ENCODE data around the gene NUDT3.
"Not testable (repeated sequence)": the region's sequence is repeated elsewhere in the genome, so short reads cannot be mapped to it uniquely, and the experiment has no call there.

The NUDT3 gene

GRCh38 chr6:34365781-34366638, 26.5 kb downstream of the NUDT3 start:
- not testable (repeated sequence) for H3K36me3 Mint-ChIP-seq; H3K9me3 Mint-ChIP-seq (ENCODE audit: low read depth); H3K27me3 Mint-ChIP-seq; H3K4me3 Mint-ChIP-seq
- Mint-ChIP-seq H3K4me1 (ENCODE audit: low read depth) (peaks cover 52% of the 10 kb centered on the region), H3K27ac (peak overlapping the region; percentile 13)

DNA sequence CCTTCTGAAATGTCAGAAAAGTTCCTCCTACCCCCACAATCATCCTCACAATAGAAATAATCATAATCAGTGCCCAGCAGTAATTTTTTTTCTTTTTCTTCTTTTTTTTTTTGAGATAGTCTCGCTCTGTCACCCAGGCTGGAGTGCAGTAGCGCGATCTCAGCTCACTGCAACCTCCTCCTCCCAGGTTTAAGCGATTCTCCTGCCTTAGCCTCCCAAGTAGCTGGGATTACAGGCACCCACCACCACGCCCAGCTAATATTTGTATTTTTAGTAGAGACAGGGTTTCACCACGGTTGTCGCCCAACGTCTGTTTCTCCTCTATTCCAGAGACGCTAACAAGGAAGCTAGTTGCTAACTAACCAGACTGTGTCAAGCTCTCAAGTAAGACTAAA, 28.8 kb downstream of the NUDT3 start:
- not testable (repeated sequence) for H3K4me3 Mint-ChIP-seq; H3K36me3 Mint-ChIP-seq; H3K27me3 Mint-ChIP-seq; H3K9me3 Mint-ChIP-seq (ENCODE audit: low read depth); H3K27ac Mint-ChIP-seq
- peaks cover 49% of the 10 kb centered on the region for H3K4me1 Mint-ChIP-seq (ENCODE audit: low read depth)

DNA sequence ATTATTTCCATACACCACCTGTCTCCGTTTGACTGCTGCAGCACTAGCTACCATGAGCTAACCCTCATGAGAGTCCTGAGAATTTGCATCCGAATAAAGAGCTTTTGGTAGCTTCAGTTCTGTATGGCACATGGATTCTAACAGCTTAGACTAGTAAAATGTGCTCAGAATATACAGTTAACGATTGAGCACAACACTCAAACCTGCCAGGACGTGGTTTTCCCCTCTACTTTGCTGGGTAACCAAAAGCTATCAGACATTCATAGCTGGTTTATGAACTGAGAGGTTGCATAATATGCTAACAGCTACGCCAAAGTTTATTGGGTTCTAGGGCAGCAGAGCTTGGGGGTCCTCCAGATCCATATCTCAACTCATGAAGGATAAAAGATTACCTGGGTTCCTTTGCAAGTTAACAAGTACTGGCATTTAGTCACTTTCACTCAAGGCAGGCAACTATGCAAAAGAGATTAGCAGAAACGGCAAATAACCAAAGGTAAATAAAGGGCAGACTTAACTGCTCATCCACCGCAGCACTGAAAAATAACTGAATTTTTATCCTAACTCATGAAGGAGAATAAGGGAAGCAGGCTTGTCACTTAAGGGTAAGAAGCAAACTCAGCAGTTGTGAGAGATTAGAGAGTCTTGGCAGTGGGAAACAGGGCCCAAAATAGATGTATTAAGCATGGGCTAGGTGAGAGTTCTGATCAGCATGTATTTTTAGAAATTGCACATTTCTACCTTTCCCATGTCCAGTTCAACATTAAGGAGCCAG, 29.4 kb downstream of the NUDT3 start:
- no peaks in the 10 kb centered on the region for H3K27me3 Mint-ChIP-seq
- no peaks in the 10 kb centered on the region for H3K9me3 Mint-ChIP-seq (ENCODE audit: low read depth)
- H3K27ac Mint-ChIP-seq: no peak overlapping the region
- H3K4me1 Mint-ChIP-seq (ENCODE audit: low read depth): peaks cover 47% of the 10 kb centered on the region
- no peak overlapping the region for H3K4me3 Mint-ChIP-seq
- H3K36me3 Mint-ChIP-seq: no peaks in the 10 kb centered on the region

- peaks cover 44% of the 10 kb centered on the region for H3K4me1 Mint-ChIP-seq (ENCODE audit: low read depth)
- H3K9me3 Mint-ChIP-seq (ENCODE audit: low read depth): no peaks in the 10 kb centered on the region
- no peaks in the 10 kb centered on the region for H3K36me3 Mint-ChIP-seq
- H3K27me3 Mint-ChIP-seq: no peaks in the 10 kb centered on the region
- H3K4me3 Mint-ChIP-seq: no peak overlapping the region
- H3K27ac Mint-ChIP-seq: no peak overlapping the region
Measured at GRCh38 chr6:34362176-34362575, 30.3 kb downstream of the NUDT3 start.

DNA sequence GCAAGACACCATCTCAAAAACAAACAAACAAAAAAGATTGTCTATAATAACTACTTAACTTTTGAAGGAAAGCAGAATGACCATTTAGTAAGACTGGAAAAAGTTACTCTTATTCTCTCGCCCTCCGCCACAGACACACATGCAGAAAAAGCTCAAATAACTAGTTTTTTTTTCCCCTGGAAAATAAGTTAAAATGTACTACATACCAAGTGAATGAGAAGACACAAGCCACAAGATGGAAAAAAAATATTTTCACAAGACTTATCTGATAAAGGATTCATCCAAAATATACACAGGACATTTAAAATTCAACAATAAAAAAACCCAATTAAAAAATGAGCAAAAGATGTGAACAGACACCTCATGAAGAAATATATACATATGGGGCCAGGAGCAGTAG, 31.9 kb downstream of the NUDT3 start:
- Mint-ChIP-seq H3K9me3 (ENCODE audit: low read depth) (no peaks in the 10 kb centered on the region), H3K27me3 (no peaks in the 10 kb centered on the region), H3K36me3 (no peaks in the 10 kb centered on the region), H3K4me3 (no peak overlapping the region), H3K27ac (no peak overlapping the region), H3K4me1 (ENCODE audit: low read depth) (peaks cover 39% of the 10 kb centered on the region)

- Mint-ChIP-seq H3K9me3 (ENCODE audit: low read depth) (no peaks in the 10 kb centered on the region), H3K4me3 (no peak overlapping the region), H3K36me3 (no peaks in the 10 kb centered on the region), H3K27ac (no peak overlapping the region), H3K27me3 (no peaks in the 10 kb centered on the region), H3K4me1 (ENCODE audit: low read depth) (peaks cover 36% of the 10 kb centered on the region)
Measured at GRCh38 chr6:34359418-34360158, 32.9 kb downstream of the NUDT3 start.

DNA sequence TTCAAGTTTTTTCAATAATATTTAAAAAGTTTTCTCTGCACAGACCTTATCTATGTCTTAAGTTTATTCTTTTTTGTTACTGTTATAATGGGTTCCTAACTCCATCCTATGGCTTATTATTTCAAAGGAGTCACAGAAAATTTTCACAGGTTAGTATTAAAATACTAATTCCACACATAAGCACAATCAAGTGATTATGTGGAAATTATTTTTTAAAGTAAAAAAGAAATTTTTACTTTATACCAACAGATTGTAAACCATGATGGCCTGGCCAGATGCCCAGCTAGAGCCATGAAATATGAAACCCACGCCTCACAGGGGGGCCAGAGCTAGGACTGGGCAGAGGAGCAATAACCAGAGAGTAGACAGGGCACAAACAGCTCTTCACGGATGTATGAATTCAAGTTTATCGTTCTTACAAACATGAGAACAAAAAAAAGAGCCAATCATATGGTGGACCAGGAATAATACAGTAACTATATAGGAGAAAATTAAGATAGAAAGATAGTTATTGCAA, 34.0 kb downstream of the NUDT3 start:
- H3K27ac Mint-ChIP-seq: no peak overlapping the region
- H3K36me3 Mint-ChIP-seq: no peaks in the 10 kb centered on the region
- H3K4me3 Mint-ChIP-seq: no peak overlapping the region
- H3K27me3 Mint-ChIP-seq: no peaks in the 10 kb centered on the region
- peaks cover 26% of the 10 kb centered on the region for H3K4me1 Mint-ChIP-seq (ENCODE audit: low read depth)
- H3K9me3 Mint-ChIP-seq (ENCODE audit: low read depth): no peaks in the 10 kb centered on the region

DNA sequence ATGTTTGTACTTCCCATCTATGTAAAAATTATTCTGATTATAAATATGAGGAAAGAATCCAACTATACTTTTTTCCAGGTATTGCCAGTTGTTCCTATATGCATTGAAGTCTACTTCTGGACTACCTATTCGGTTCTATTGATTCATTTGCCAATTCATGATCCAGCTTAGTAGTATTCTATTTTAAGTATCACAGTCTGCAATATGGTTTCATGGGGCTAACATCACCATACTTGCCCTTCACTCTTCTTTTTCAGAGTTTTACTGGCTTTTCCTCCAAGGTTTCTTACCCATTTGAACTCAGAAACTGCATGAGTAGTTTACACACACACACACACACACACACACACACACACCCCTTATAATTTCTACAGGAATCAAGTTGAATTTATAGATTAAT, 34.5 kb downstream of the NUDT3 start:
- no peaks in the 10 kb centered on the region for H3K9me3 Mint-ChIP-seq (ENCODE audit: low read depth)
- no peak overlapping the region for H3K4me3 Mint-ChIP-seq
- no peaks in the 10 kb centered on the region for H3K36me3 Mint-ChIP-seq
- H3K27me3 Mint-ChIP-seq: no peaks in the 10 kb centered on the region
- peaks cover 23% of the 10 kb centered on the region for H3K4me1 Mint-ChIP-seq (ENCODE audit: low read depth)
- no peak overlapping the region for H3K27ac Mint-ChIP-seq

GRCh38 chr6:34355889-34356288, 36.6 kb downstream of the NUDT3 start:
- no peaks in the 10 kb centered on the region for H3K9me3 Mint-ChIP-seq (ENCODE audit: low read depth)
- no peaks in the 10 kb centered on the region for H3K36me3 Mint-ChIP-seq
- no peaks in the 10 kb centered on the region for H3K27me3 Mint-ChIP-seq
- H3K4me3 Mint-ChIP-seq: no peak overlapping the region
- H3K4me1 Mint-ChIP-seq (ENCODE audit: low read depth): peaks cover 20% of the 10 kb centered on the region
- H3K27ac Mint-ChIP-seq: no peak overlapping the region

- H3K27ac Mint-ChIP-seq; H3K9me3 Mint-ChIP-seq (ENCODE audit: low read depth); H3K27me3 Mint-ChIP-seq; H3K36me3 Mint-ChIP-seq; H3K4me3 Mint-ChIP-seq: not testable (repeated sequence)
- H3K4me1 Mint-ChIP-seq (ENCODE audit: low read depth): peaks cover 14% of the 10 kb centered on the region
Measured at GRCh38 chr6:34354230-34354629, 38.2 kb downstream of the NUDT3 start.

DNA sequence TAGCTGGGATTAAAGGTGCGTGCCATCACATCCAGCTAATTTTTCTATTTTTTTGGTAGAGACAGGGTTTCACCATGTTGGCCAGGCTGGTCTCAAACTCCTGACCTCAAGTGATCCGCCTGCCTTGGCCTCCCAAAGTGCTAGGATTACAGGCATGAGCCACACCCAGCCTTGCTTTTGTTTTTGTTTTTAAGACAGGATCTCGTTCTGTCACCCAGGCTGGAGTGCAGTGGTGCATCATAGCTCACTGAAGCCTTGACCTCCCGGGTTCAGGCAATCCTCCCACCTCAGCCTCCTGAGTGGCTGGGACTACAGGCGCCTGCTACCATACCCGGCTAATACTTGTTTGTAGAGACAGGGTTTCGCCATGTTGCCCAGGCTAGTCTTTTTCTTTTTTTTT, 38.9 kb downstream of the NUDT3 start:
- not testable (repeated sequence) for H3K9me3 Mint-ChIP-seq (ENCODE audit: low read depth); H3K4me3 Mint-ChIP-seq; H3K27me3 Mint-ChIP-seq; H3K36me3 Mint-ChIP-seq; H3K27ac Mint-ChIP-seq
- peaks cover 14% of the 10 kb centered on the region for H3K4me1 Mint-ChIP-seq (ENCODE audit: low read depth)

GRCh38 chr6:34352305-34352937, 40.0 kb downstream of the NUDT3 start:
- H3K36me3 Mint-ChIP-seq: no peaks in the 10 kb centered on the region
- peaks cover 14% of the 10 kb centered on the region for H3K4me1 Mint-ChIP-seq (ENCODE audit: low read depth)
- no peaks in the 10 kb centered on the region for H3K27me3 Mint-ChIP-seq
- no peak overlapping the region for H3K4me3 Mint-ChIP-seq
- H3K9me3 Mint-ChIP-seq (ENCODE audit: low read depth): no peaks in the 10 kb centered on the region
- H3K27ac Mint-ChIP-seq: no peak overlapping the region

DNA sequence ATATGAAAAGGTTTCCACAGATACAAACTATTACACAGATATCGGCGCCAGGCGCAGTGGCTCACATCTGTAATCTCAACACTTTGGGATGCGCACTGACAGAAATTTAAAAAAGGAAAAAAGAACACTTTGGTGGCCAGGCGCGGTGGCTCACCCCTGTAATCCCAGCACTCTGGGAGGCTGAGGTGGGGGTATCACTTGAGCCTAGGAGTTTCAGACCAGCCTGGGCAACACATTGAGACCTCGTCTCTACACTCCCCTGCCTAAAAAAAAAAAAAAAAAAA, 41.6 kb downstream of the NUDT3 start:
- Mint-ChIP-seq H3K27ac (no peak overlapping the region), H3K36me3 (peaks cover 4% of the 10 kb centered on the region), H3K9me3 (ENCODE audit: low read depth) (no peaks in the 10 kb centered on the region), H3K4me3 (no peak overlapping the region), H3K4me1 (ENCODE audit: low read depth) (peaks cover 23% of the 10 kb centered on the region), H3K27me3 (no peaks in the 10 kb centered on the region)

DNA sequence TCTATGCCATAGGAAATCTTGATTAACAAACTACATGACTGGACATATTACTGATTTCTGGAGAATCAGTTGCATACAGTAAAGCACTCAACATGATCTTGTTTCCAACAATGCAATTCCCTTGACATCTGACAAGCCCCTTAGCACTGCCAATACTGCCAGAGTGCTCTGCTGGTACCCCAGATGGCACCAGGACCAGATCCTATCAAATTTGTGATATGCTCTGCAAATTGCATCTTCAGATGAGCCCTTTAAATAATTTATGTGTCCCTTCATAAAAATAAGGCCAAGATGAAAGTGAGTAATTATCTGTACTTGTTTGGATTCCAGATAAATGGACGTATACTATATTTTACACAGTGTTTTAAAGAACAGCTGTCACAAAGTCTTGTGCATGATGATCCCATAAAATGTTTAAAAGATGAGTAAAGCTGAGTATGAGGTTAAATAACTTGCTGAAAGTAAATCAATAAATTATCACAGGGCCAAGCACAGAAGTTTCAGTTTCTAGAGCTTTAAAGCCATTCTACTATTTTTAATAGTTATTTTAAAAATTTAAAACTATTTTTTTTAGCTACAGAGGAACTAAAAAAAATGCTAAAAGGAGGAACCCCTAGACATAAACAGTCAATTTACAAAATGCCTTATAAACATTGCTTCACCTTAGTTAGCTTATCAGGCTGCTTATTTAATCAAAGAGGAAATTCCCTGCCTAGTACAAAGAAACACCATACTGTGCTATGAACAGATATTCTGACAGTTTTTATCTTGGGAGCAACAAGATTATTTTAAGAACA, 42.1 kb downstream of the NUDT3 start:
- Mint-ChIP-seq H3K27ac (no peak overlapping the region), H3K27me3 (no peaks in the 10 kb centered on the region), H3K9me3 (ENCODE audit: low read depth) (no peaks in the 10 kb centered on the region), H3K4me1 (ENCODE audit: low read depth) (peaks cover 23% of the 10 kb centered on the region), H3K36me3 (peaks cover 4% of the 10 kb centered on the region), H3K4me3 (no peak overlapping the region)
